GM12801 (cell line): ENCODE results near the gene TFDP1.

Source experiments
- CTCF ChIP-seq: IDR thresholded peaks from one replicate; pipeline ENCODE4 v1.5.1; 2011; ENCODE audit warnings: control low read depth; ENCODE audit not compliant: insufficient read length; ENCODE audit errors: extremely low read depth

TFDP1 gene

GRCh38 chr13:113565526-113566226, 18.9 kb upstream of the TFDP1 start:
- no peak for TF ChIP-seq CTCF

GRCh38 chr13:113566227-113566561, 18.4 kb upstream of the TFDP1 start:
- TF ChIP-seq CTCF = no peak

GRCh38 chr13:113567681-113568080, 16.9 kb upstream of the TFDP1 start:
- TF ChIP-seq CTCF = no peak

GRCh38 chr13:113573065-113573464, 11.5 kb upstream of the TFDP1 start:
- TF ChIP-seq CTCF = no peak

GRCh38 chr13:113576597-113576996, 8.0 kb upstream of the TFDP1 start:
- TF ChIP-seq CTCF = no peak

GRCh38 chr13:113577881-113578435, 6.6 kb upstream of the TFDP1 start:
- no peak for TF ChIP-seq CTCF

GRCh38 chr13:113579686-113580085, 4.9 kb upstream of the TFDP1 start:
- TF ChIP-seq CTCF = no peak
